Right hindlimb (tissue), 1 donor: ENCODE measurements around the gene AMACR.
A peak's percentile ranks its signal among the peaks of the same experiment; 100 is the strongest.

ENCODE experiments used
- DNase-seq: peaks from one replicate; pipeline ENCODE4 v3.0.0-alpha.2; 2018

Gene AMACR

DNA sequence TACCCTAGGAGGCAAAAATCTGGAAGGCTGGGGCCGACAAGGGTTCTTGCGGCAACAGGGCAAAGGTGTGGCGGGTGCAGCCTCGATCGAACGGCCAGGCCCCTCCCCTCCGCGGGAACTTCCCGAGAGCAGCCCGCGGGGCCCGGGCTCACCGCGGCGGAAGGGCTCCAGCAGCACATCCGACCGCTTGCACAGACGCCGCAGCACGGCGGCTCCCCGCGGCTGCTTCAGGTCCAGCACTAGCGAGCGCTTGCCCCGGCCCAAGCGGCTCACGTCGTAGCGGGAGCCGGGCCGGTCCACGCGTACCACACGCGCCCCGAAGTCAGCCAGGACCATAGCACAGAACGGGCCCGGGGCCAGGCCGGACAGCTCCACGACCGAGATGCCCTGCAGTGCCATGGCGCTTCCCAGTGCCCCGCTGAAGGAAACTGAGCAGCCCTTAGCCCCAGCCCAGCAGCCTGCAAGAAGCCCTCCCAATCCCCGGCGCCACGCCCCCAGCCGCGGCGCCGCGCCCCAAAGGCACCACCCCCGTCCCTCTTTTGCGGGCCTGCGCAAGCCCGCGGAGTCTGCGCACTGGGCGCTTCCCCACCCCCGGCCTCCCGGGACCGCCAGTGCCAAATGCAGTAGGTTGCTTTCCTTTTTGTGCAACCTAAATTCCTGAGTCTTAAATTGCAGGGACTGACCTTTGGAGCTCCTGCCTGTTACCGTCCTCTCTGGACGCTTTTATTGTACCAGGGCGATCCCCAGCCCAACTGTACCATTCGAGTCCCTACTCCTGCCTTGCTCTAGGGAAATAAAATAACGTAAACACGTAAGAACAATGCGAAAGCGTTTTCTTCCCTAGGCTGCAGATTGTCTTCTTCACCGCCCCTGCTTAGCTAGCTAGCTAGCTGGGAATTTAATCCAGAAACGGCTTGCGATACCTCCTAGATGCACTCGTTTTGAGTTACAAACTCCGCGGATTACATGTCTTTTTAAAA, at the start of gene AMACR:
Gene AMACR, minus strand, starts transcription at position 430 of the 980 bp plus-strand sequence. Its CDS starts 31 bp downstream, at position 399.
- DNase-seq, result peak; percentile 98

DNA sequence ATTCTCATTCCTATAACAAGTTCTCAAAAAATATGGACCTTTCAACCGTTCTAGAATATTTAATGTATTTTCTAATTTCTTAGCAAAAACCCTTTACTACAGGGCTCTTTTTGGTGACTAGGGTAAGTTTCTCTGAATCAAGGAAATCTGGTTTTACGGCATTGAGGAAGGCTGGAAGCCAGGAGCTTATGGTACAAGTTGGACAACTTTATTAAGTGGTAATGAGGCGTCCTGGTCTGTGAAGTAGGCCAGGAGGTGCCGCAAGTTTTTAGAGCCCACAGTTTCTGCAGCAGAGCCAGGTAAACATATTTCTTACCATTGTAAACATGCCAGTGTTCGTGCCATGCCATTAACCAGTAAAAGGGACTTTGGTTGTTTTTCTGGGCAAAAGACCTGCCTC, 49.7 kb upstream of the AMACR start:
- DNase-seq, result no peak

DNA sequence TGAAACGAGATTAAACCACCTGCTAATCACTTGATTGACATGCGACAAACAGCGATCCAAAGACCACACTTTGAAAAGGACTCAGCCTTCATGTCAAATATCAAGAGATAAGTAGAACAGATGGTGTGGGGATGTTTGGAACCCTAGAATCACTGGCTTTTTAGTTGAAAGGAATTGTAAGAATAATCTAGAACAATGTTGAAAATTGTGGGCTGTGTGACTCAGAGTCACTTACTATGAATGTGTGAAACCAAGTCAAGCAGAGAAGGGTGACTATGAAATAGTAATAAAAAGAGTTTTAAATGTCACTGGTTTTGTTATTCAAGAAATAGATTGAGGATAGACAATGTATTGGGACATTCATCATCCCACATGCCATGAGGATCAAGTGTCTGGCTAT, 49.3 kb upstream of the AMACR start:
- DNase-seq, result no peak

DNA sequence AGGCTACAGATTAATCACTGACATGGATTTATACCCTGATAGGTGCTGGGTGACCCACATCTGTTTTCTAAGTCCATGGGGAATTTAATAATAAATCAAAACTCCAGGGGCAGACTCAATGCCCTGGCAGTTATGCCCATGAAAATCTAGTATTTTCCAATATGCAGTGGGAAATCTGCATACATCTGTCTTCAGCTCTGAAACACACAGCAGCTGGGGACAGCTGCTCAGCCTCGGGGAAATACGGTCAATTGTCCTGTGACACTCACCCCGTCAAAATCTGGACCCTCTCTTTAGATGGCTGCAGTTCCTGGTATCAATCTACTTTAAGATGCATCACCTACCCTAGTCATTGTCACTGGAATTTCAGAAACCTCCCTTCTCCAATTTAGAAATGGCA, 47.8 kb upstream of the AMACR start:
- DNase-seq, result no peak

DNA sequence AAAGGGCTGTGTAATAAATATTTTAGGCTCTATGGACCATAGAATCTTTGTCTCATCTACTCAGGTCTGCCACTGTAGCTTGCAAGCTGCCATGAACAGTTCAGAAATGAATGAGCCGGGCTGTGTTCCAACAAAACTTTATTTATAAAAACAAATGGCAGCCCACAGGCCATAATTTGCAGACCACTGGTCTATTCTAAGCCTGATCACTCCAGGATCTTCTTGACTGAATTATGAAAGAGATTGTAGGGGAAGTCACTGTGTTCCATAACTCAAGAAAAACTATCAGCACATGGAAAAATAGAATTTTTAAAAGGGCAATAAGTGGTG, 46.5 kb upstream of the AMACR start:
- DNase-seq, result no peak

DNA sequence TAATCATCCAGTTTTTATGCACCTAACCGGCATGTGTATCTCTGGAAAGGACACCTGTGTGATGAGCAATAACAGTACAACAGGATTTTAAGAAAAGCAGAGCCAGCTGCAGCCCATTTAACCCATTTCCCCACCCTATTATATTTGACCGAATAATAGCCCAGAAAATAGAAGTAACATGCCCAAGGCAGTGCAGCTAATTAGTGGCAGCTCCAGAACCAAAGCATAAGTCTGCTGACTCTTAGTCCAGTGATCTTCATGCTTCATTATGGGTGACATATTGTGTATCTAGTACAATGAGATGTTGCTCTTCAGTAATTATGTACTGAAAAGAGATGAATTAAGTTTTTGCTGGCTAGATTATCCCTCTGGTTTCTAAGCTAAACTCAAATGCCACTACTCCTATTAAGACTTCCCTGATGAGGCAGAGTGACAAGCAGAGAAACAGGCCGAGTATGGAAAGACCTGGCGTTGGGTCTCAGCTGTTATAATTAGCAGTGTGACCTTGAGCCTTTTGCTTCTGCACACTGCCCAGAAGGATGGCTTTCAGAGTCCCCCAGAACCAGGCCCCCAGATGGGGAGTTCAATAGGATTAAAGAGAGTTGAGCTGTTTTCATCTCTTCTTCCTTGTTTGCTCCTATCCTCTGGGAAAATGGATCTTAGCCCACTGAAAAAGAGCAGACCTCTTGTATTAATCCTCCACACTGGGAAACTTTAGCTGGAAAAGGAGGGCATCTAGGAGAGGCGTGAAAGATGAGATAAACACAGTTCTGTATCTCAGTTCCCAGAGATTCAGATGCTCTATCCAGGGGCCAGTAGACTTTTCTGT, 45.9 kb upstream of the AMACR start:
- no peak for DNase-seq

DNA sequence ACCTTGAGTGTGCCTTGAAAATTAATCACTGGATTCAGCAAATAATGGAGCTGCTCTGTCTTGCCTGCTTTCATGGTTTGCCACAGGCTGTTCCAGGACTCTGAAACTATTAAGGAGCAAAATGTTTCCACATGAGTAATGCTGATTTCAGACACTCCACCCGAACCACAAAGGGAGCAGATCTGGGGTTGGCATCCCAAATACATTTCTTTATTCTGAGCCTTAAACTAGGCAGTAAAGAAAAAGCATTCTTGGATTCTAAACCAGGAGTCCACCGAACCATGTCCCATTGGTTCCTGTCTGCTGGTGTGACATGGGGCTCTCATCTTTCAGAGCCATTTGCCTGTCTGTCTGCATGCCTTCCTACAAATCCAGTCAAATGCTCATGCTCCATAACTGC, 45.3 kb upstream of the AMACR start:
- peak; percentile 60 for DNase-seq

DNA sequence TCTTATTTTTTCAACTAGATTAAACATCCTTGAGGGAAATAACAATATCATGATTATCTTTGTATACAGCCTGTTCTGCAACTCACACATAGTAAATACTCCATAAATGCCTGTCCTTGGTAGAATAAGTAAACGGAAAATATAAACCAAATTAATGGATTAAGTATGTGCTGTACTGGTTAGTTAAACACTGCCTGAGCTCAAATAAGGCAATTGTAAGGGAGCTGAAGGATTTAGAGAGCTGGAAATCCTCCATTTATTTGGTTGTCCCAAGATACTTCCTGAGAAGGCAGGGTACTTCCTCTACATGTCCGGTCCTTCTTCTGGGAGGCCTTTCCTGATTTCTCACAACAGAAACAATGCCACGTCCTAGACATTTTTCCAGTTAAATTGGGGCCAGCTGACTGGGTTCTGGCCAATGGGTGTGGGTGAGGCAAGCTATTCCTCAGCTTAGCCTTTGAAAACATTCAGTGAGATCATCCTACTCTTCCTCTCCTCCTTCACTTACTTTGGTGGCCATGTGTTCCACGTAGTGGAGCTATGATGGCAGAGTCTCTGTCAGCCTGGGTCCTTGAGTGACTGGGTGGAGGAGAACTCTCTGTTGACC, 43.6 kb upstream of the AMACR start:
- no peak for DNase-seq

DNA sequence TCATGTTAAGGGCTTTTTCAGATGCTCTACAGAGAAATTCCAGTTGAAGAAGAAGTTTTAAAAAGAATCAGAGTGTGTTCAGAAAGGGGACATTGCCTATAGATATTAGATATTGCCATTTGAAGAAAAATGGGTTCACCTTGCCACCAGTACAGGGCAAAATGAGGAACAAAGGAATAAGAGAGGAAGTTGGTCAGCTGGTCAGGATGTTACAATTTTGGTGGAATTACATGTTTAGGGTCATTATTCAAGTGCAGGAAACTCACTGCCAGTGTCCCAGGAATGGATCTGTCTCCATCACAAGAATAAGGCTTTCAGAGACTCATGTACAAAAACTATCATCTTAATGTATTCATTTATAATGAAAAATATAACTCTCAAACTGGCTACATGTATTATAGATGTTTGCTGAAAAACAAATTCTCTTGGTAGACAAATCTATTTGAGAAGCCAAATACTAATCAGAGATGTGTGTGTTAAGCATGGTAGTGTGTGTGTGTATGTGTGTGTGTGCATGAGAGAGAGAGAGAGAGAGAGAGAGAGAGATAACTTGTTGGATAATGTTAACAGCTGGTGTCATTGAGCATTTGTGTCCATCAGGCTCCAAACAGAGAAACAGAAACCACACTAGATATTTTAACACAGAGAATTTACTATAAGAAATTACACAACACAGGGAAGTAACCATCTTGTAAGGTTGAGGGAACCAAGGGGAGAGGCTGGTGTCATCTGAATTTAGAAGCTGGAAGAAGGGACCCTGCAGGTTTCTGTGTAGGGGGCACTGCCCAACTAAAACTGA, 40.1 kb upstream of the AMACR start:
- no peak for DNase-seq

DNA sequence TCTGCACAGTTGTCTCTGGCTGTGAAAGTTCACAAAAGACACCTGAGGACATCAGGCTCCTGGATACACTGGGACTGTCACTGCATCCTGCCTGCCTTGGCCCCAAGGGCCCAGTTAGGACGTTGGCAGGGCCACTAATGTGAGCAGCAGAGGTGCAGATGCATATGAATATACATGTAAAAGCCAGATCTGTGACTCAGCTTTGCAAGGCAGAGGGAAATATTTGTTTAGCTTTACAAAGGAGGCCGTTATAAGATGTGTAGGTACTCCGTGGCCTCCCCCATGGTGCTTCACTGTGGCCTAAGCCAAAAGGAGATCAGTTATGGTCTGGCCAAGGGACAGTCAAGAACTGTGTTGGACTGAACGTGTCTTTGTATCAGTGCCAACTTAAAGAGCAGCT, 39.3 kb upstream of the AMACR start:
- no peak for DNase-seq

DNA sequence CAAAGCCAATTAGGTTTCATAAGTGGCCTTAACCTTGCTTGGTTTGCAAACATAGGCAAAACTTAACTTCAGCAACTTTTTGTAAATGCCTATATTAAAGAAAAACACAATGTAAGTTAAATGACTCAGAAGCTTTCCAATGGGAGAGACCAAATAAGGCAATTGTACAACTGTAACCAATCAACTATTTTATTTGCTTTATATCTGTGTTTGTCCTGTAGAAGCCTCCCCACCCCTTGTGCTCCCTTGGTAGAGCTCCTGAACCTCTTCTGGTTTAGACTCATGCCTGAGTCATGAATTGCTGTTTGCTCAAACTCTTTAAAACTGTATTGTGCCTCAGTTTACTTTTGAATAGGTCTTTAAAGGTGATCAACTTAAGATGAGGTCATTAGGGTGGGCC, 38.1 kb upstream of the AMACR start:
- DNase-seq, result no peak

DNA sequence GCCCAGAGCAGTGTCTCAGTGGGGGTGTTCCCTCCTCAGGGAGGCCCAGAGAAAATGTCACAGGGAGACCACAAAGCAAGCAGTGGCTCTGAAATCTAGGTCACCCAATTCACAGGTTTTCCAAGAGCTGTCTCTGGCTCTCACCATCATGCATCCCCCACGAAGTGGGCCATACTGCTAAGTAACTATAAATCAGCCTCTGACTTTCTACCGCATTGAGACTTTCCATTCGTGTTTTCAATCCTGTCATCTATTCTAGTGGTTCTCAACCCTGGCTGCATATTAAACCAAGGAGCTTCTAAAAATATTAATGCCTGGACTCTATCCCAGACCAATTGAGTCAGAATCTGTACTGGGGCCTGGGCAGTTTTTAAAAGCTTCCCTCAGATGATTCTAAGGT, 37.2 kb upstream of the AMACR start:
- DNase-seq, result no peak

DNA sequence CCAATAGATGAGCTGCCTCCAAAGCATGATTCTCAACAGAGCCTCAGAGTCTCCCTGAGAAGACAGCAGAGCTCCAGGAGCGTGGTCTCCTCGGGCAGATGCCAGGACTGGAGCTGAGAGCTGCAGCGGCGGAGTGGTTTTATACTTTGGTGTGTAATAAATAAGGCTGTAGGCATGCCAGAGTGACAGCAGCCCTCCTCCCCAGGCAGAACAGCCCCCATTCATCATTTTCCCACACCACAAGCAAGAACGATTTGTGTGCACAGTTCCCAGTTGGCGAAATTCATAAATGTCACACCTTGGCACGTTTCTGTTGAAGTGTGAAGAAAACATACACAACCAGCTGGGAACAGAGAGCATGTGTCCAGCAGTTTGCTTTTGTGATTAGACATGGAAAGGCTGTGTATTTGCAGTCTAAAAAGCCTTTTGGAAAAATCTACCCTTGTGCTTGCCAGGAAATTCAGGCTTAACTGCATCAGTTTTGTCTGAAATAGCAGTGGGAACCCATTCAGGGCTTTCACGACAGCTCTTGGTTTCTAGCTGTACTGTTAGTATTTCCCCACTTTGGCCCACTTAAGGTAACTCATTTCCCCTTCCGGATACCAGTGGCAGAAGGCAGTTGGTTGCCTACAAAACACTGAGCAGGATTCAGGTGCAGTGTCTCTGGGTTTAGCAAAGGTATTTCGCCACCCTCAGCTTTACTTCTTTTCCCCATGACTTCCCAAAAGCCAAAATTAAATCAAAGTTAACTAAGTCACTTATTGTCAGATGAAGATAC, 35.4 kb upstream of the AMACR start, which contains the start of gene C1QTNF3:
Gene C1QTNF3, minus strand, starts transcription at position 115 of the 778 bp plus-strand sequence. Its CDS starts 88 bp downstream, at position 27.
- peak; percentile 89 for DNase-seq

DNA sequence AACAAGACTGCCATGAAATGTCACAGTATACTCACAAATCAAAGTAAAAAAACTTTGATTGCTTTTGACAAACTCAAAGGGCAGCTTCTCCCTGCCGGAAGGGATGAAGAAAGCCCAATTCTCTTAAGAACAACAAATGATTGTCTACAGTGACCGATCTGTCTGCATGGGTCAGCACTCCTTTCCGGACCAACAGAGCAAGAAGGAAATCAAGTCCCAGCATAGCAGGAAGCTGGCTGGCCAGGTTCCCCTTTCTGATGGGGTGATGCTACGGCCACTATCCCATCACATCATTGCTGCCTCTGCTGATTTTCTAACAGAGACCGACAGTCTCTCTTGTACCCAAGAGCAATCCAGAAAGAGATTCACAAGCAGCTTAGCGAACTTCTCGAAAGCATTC, 34.5 kb upstream of the AMACR start:
- peak; percentile 63 for DNase-seq

DNA sequence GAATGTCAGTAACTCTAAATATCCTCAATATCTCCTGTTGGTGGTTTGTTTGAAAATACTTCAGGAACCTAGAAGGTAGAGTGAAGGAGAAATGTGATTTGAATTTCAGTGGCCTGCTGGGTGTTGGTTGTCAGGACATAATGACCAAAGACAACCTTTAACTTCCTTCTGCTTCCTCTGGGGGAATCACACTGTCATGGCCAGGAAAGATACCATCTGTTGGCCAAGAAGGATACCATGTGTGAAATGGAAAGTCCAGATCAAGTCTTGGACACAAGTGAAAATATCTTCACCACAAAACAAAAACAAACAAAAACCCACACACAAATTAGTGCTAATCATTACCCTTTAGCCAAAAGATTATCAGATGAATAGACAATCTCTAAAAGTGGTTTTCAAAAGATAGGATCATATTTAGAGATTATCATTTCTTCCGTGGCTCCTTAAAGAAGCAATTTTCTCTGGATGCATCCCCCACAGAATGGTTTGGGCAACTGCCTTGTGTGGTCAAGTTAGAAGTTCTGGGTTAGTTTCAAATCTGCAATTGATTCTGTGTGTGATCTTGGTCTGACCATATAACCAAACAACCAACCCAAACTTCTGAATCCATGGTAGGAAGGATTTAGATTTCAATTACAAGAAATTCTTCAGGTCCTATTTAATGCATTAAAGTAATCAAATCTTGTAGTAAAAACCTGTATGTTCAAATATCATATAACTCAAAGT, 33.6 kb upstream of the AMACR start:
- no peak for DNase-seq

DNA sequence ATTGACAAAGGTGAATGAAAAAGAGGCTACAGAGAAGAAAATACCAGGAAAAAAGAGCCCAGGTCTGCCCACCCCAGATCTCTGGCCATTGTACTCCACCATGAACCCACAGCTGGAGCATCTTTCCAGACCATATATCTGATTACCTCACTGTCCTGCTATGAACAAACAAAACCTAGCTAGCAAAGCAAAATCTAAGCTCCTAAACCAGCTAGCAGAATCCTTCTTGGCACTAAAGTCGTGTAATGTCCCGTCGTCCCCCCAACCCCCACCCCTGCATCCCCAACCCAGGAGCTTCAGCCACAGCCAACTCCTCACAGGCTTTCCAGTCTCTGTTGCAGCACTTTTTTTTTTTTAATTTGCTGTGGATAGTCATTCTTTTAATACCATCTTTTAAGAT, 32.6 kb upstream of the AMACR start:
- peak; percentile 64 for DNase-seq

DNA sequence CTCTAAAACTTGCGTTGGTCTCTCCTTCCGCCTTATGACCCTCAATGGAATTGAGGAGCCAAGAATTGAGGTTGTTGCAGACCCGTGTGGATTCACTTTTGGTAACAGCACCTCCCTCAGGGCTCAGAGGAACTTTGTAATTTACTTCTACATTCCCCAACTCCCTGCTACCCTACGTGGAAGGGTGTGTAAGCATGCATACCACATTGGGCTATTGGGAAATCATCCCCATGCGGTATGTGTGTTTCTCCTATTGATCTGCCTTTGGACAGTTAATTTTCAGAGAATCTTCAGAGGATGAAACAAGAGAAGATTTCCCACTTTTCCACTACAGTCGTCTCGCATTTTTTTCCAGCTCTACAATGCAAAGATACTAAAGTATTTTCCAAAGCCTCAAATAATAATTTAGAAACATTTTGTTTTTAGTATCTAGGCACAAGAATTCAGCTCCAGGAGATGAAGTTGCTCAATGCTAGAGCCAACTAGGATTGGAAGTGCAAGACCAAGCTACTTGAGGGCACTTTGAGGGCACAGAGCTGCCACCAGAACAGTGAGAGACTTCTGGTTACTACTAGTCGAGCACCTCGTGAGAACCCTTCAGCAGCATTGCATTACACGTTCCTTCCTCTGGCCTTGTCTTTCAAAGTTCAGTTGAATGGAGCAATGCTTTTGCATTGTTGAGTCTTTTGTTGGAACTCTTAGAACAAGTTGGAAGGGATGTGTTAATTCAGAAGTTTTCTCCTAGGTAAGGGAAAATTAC, 31.7 kb upstream of the AMACR start:
- no peak for DNase-seq

DNA sequence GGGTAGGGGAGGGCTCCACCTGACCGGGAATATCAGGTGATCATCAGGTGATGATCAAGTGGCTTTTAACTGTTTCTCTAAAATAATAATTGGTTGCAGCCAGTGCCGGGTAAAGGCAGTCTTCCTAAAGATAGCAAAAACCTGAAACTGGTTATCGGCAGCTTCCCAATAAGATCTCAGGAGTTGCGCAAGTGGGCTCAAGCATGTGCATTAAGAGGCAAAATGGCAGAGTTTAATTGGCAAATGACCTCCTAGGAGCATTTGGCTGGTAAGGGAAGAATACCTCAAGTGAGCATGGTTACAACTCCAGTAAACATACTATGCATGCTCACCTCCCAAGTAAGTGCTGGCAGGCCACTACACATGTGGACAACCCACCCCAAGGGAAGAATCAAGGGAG, 31.0 kb upstream of the AMACR start:
- no peak for DNase-seq

DNA sequence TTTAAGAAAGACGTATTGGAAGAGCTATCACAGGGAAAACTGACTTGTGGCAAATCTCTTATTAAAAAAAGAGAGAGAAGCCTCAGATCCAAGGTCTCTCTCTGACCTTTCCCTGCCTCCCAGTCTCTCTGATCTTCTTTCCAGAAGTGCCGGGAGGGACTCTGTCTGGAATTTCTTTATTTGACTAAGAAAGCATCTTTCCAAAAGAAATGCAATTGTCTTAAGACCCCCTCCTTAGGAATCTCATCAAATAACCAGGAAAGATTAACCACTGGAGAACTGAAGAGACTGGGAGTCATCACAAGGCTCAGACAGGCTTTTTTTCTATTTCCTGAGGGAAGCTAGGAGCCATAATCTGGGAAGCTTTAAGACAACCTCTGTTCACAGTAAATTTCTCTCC, 30.5 kb upstream of the AMACR start:
- no peak for DNase-seq

DNA sequence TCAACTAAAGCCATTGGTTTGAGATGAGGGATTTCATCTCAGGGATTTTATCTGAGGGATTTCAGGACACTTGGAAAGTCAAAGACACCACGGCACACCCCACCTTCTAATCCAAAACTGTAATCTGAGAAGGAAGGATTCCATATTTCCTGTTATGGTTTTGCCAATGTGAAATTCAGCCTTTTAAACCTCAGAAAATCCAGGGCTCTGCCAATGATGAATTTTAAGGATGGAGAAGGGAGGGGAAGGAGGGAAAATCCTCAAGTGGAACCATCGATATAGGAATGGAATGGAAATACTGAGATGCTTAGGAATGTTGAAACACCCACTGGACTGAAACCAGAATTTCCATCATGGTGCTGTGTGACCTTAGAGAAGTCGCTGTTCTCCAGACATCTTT, 29.9 kb upstream of the AMACR start:
- DNase-seq, result no peak
